Myometrial cell (primary cell): ENCODE data around the gene LPIN3. TPM values are rescaled to one million over a fixed set of nuclear protein-coding genes. Genes with fewer than 3 reads are reported as not detected.

ENCODE experiments used
- total RNA-seq: library from RNA; depleted of rRNA; stranded (reverse); fragments of >200 nt; gene quantifications from 2 replicates; pipeline ENCODE4 v1.2.3, GENCODE V29; 2015

Gene LPIN3, protein sequence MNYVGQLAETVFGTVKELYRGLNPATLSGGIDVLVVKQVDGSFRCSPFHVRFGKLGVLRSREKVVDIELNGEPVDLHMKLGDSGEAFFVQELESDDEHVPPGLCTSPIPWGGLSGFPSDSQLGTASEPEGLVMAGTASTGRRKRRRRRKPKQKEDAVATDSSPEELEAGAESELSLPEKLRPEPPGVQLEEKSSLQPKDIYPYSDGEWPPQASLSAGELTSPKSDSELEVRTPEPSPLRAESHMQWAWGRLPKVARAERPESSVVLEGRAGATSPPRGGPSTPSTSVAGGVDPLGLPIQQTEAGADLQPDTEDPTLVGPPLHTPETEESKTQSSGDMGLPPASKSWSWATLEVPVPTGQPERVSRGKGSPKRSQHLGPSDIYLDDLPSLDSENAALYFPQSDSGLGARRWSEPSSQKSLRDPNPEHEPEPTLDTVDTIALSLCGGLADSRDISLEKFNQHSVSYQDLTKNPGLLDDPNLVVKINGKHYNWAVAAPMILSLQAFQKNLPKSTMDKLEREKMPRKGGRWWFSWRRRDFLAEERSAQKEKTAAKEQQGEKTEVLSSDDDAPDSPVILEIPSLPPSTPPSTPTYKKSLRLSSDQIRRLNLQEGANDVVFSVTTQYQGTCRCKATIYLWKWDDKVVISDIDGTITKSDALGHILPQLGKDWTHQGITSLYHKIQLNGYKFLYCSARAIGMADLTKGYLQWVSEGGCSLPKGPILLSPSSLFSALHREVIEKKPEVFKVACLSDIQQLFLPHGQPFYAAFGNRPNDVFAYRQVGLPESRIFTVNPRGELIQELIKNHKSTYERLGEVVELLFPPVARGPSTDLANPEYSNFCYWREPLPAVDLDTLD
- total RNA-seq: 14.4 and 18.1 TPM in 2 replicates

DNA sequence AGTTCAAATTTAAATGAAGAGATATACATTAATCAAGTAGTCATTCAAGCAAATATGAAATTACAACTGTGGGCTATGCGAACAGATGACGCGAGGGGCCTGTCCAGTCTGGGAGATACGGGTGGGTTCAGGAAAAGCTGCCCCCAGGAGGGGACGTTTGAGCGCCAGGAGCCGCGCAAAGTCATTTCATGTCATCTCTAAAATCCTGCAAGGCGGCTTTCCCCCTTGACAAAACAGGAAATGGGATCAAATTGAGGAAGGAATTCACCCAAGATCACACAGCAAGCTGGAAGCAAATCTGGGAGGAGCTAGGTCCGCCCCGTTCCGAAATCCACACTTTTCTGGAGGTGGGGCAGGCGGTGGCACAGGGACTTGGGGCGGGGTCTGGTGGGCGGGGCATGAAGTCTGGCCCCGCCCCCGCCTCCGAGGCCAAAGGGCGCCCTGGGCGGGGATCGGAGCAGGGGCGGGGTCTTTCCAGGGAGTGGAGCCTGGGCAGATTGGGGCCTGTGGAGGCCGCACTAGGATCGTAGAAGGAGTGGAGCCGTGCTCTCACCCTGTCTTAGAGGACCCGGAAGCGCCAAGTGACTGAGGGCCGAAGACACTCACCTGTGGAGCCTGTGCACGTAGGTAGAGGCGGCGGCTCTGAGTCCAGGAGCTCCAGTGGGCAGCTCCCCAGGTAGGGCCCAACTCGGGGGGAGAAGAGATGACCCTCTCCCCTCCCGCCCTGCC is at the start of gene LPIN3:
Gene LPIN3, plus strand, starts transcription at position 495 of the 729 bp plus-strand sequence. CDS start 4,983 bp downstream, outside the sequence.

DNA sequence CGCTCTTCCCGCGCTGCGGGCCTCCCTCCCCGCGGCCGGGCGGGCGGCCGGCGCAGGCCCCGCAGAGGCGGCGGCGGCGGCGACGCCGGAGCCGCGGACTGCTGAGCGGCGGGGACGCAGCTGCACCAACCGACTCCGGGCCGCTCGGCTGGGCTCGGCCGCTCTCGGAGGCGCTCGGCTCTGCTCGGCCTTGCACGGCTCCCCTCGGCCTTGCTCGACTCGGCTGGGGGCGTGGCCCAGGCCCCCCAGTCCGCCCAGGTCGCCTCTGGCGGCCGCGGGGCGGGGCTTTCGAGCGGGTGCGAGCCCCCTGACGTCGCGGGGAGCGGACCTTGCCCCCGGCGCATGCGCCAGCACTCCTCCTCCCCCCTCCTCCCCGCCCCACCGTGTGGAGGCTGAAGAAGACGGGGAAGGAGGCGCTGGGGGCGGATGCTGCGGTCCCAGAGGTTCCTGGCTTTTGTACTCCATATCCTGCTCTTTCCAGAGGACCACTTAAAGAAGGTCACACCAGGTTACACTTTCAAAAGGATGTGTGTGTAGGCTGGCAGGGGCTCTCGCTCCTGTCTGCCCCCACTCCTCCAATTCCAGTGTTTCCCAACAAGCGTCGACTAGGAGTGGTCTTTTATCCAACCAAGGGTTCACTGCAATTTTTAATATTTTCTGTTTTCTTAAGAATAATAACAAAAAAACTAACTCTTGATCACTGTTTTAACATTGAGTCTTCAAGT is 22.9 kb upstream of the LPIN3 start, which contains the start of gene ZHX3:
Gene ZHX3, minus strand, starts transcription at position 186 of the 725 bp plus-strand sequence. CDS start 112,815 bp downstream, outside the sequence.

DNA sequence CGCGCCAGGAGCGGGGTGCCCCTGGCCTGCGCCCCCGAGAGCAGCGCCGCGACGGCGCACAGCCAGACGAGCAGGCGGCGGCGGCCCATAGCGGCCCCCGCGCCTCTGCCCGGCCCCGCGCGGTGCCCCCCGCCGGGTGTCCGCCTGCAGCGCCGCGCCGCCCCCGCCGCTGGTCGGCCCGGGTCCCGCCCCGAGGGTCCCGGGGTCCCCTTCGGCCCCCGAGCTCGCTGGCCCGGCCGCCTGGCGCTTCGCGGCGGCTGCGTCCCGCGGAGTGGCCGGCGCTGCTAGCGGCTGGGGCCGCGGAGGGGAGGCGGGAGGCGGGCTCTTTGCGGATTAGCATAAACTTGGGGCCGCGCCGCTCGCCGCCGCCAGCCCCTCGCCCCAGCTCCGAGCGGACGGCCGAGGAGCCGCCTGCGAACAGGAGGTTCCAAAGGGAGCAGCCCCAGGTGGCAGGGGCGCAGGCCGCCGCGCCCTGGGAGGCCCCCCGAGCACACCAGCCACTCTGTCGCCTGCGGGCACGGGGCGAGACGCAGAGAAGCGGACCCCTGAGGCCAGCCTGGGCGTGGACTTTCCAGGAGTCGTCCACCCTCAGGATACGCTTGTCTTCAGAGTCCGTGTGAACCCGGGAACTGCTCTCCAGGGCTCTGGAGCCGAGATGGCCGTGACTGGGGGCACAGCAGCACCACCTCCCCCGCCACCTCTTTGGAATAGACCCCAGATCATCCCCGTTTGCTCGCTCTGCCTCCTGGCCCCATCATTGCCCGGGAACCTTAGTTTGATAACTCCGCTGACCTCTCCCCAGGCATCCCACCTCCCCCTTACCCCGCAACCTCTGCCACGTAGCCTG is 26.1 kb downstream of the LPIN3 start, which contains the start of gene EMILIN3:
Gene EMILIN3, minus strand, starts transcription at position 273 of the 847 bp plus-strand sequence. Its CDS starts 184 bp downstream, at position 89.

Other genes starting within 250 kb of the LPIN3 start
- gene PLCG1, start 203.3 kb upstream of the LPIN3 start, total RNA-seq: 46.3 and 89.4 TPM in 2 replicates
- 21.6 and 24.8 TPM in 2 replicates for gene ZHX3, start 23.1 kb upstream of the LPIN3 start, total RNA-seq
- under 0.01 TPM in 2 replicates for gene EMILIN3, start 26.0 kb downstream of the LPIN3 start, total RNA-seq